Cardiac septum (tissue), 1 donor: ENCODE data around the gene IRF2. TPM values are rescaled to one million over a fixed set of nuclear protein-coding genes. Genes with fewer than 3 reads are reported as not detected.
A peak's percentile ranks its signal among the peaks of the same experiment; 100 is the strongest.

ENCODE experiments used
- DNase-seq: peaks from one replicate; pipeline ENCODE4 v3.0.0-alpha.2; 2020; ENCODE audit warnings: low spot score
- intact Hi-C: fragments of 100-400 bp; cut with DNase I; formaldehyde crosslinking; loops from one replicate; pipeline ENCODE4 v1.14.0; 2022
- total RNA-seq: library from RNA; stranded (reverse); fragmentation: NEBNext Ultra II Directional; extraction: Animal tissue kit (Norgen Biotek cat#: 25700); gene quantifications from one replicate; pipeline ENCODE4 v1.2.1, GENCODE V29; 2021
- donor health status: DM: no; HTN: no; CAD: no.

IRF2 gene
- total RNA-seq, 1 donor from 2014 or later = 22.4 TPM

- no peak for DNase-seq
Measured at GRCh38 chr4:184476695-184477094, 2.3 kb upstream of the IRF2 start.

GRCh38 chr4:184475498-184475897 is 1.1 kb upstream of the IRF2 start:
- DNase-seq = no peak
- intact Hi-C loops = loop anchor here (2.0 to 10.0 kb wide), 2 partner anchors 91 to 349 kb away; partner anchors contain the start of gene ACSL1

More at GRCh38 chr4:184476695-184477094, 2.3 kb upstream of the IRF2 start:
- intact Hi-C loops = loop anchor here (10.0 kb wide), 1 partner anchor 348 kb away; the partner anchor contains the start of gene ACSL1

- DNase-seq = no peak
- intact Hi-C loops = loop anchor here (2.0 to 10.0 kb wide), 2 partner anchors 90 to 350 kb away; partner anchors contain the start of gene ACSL1
Measured at GRCh38 chr4:184475096-184475461, 729 bp upstream of the IRF2 start.

GRCh38 chr4:184473499-184474262 is 669 bp downstream of the IRF2 start:
- intact Hi-C loops = loop anchor here (1.0 to 10.0 kb wide), 9 partner anchors 25 to 351 kb away; partner anchors contain the start of genes ACSL1, CASP3 and PRIMPOL
- peak; percentile 81 for DNase-seq

GRCh38 chr4:184472614-184473498 is 1.5 kb downstream of the IRF2 start:
- DNase-seq = peak; percentile 92
- intact Hi-C loops = loop anchor here (1.0 to 10.0 kb wide), 7 partner anchors 24 to 352 kb away; partner anchors contain the start of genes ACSL1, CASP3 and PRIMPOL

- DNase-seq = no peak
- intact Hi-C loops = loop anchor here (2.0 to 10.0 kb wide), 6 partner anchors 23 to 353 kb away; partner anchors contain the start of genes ACSL1, CASP3 and PRIMPOL
Measured at GRCh38 chr4:184471881-184472613, 2.3 kb downstream of the IRF2 start.

GRCh38 chr4:184470785-184471110 is 3.6 kb downstream of the IRF2 start:
- intact Hi-C loops = loop anchor here (5.0 to 10.0 kb wide), 5 partner anchors 128 to 354 kb away; partner anchors contain the start of genes ACSL1, CASP3 and PRIMPOL
- no peak for DNase-seq

GRCh38 chr4:184466634-184467033 is 7.7 kb downstream of the IRF2 start:
- intact Hi-C loops = no loop called here
- DNase-seq = no peak

GRCh38 chr4:184464759-184465454 is 9.4 kb downstream of the IRF2 start:
- intact Hi-C loops = no loop called here
- peak; percentile 39 for DNase-seq

- intact Hi-C loops = no loop called here
Measured at GRCh38 chr4:184463856-184464255, 10.5 kb downstream of the IRF2 start.

GRCh38 chr4:184463158-184463557 is 11.2 kb downstream of the IRF2 start:
- intact Hi-C loops = no loop called here
- DNase-seq = no peak

More at GRCh38 chr4:184463856-184464255, 10.5 kb downstream of the IRF2 start:
- DNase-seq = no peak

GRCh38 chr4:184462724-184463123 is 11.6 kb downstream of the IRF2 start:
- DNase-seq = no peak
- intact Hi-C loops = no loop called here

GRCh38 chr4:184461711-184462441 is 12.5 kb downstream of the IRF2 start:
- DNase-seq = no peak
- intact Hi-C loops = no loop called here

GRCh38 chr4:184460499-184461285 is 13.7 kb downstream of the IRF2 start:
- DNase-seq = no peak
- intact Hi-C loops = no loop called here

GRCh38 chr4:184459413-184459812 is 14.9 kb downstream of the IRF2 start:
- intact Hi-C loops = no loop called here
- DNase-seq = no peak

GRCh38 chr4:184457535-184458249 is 16.7 kb downstream of the IRF2 start:
- intact Hi-C loops = no loop called here

GRCh38 chr4:184456337-184456736 is 18.0 kb downstream of the IRF2 start:
- no peak for DNase-seq
- intact Hi-C loops = no loop called here

More at GRCh38 chr4:184457535-184458249, 16.7 kb downstream of the IRF2 start:
- DNase-seq = no peak
